SJSA1 (cell line): Measurements from ENCODE around the gene EHMT1. TPM values are rescaled to one million over a fixed set of nuclear protein-coding genes. Genes with fewer than 3 reads are reported as not detected.
"Not testable (repeated sequence)": the region's sequence is repeated elsewhere in the genome, so short reads cannot be mapped to it uniquely, and the experiment has no call there.

Source experiments
- DNase-seq, 2 experiments: peaks; one replicate each; pipeline ENCODE4 v3.0.0-alpha.2; 2015 to 2020; ENCODE audit warnings: low spot score in 2 of 2, low read depth in 1 of 2
- H3K27ac ChIP-seq: fragments of 250-450 bp; sonication (Bioruptor Pico); 2 replicates; pipeline ENCODE4 v1.5.1; 2020; ENCODE audit warnings: mild to moderate bottlenecking, moderate library complexity
- H3K27me3 ChIP-seq: fragments of 250-450 bp; sonication (Bioruptor Pico); replicated peaks from 2 replicates; pipeline ENCODE4 v1.5.1; 2020; ENCODE audit warnings: mild to moderate bottlenecking, moderate library complexity
- H3K36me3 ChIP-seq: fragments of 250-450 bp; sonication (Bioruptor Pico); 2 replicates; pipeline ENCODE4 v1.5.1; 2020; ENCODE audit warnings: mild to moderate bottlenecking
- H3K4me1 ChIP-seq: fragments of 250-450 bp; sonication (Bioruptor Pico); replicated peaks from 2 replicates; pipeline ENCODE4 v1.6.1; 2021; ENCODE audit warnings: mild to moderate bottlenecking
- H3K4me3 ChIP-seq: fragments of 250-450 bp; sonication (Bioruptor Pico); 2 replicates; pipeline ENCODE4 v1.5.1; 2020; ENCODE audit warnings: mild to moderate bottlenecking
- H3K9me3 ChIP-seq: fragments of 250-450 bp; sonication (Bioruptor Pico); replicated peaks from 2 replicates; pipeline ENCODE4 v1.5.1; 2020; ENCODE audit warnings: mild to moderate bottlenecking
- total RNA-seq: library from RNA; depleted of rRNA; stranded (reverse); fragments of >200 nt; shearing (Covaris generic); gene quantifications from 2 replicates; pipeline ENCODE4 v1.2.3, GENCODE V29; 2014

Gene EHMT1
- total RNA-seq, 1 experiment from 2014 or later = 32.0 TPM

GRCh38 chr9:137728444-137729311 is 109.9 kb downstream of the EHMT1 start:
- peaks cover 36% of the 10 kb centered on the region for H3K36me3 ChIP-seq
- no peak overlapping the region for H3K27ac ChIP-seq
- no peak overlapping the region for H3K4me3 ChIP-seq
- H3K4me1 ChIP-seq = no peaks in the 10 kb centered on the region
- no peaks in the 10 kb centered on the region for H3K27me3 ChIP-seq
- no peak for DNase-seq
- H3K9me3 ChIP-seq = peaks cover under 1% of the 10 kb centered on the region; the same call in 1 of the 2 replicates

DNA sequence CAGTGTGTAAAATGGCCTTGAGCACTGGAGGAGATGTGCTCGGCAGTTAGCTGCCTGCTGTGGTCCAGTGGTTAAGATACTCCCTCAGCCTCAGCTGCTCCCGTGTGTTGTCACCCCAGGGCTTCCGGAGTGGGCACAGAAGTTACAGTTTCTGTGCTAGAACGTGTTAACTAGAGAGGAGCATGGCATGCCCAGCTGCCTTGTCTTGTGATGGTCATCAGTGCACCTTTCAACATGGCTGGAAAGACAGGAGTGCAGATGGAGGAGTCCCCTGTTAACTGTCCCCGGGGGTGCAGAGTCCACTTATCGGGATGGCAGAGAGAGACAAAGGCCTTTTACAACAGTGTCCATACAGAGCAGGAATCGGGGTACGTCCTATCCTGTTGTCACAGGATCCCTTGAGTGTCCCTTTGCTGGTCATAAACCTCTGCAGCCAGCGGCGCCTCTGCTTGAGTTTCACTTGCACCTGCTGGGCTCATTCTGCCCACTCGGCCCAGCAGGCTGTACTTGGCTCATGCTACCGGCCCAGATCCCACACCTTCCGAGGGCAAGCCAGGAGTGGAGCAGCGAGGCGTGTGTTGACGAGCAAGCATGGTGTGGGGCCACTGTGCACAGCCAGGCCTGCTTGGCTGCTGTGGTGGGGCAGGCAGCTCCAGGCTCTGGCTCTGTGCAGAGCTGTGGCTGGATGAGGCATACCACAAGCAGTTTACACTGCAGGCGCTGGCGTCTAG is 112.6 kb downstream of the EHMT1 start:
- no peaks in the 10 kb centered on the region for H3K4me1 ChIP-seq
- no peak for DNase-seq
- peaks cover 48% of the 10 kb centered on the region for H3K36me3 ChIP-seq
- no peak overlapping the region for H3K4me3 ChIP-seq
- H3K9me3 ChIP-seq = peaks cover 5% of the 10 kb centered on the region
- H3K27me3 ChIP-seq = no peaks in the 10 kb centered on the region
- H3K27ac ChIP-seq = no peak overlapping the region

DNA sequence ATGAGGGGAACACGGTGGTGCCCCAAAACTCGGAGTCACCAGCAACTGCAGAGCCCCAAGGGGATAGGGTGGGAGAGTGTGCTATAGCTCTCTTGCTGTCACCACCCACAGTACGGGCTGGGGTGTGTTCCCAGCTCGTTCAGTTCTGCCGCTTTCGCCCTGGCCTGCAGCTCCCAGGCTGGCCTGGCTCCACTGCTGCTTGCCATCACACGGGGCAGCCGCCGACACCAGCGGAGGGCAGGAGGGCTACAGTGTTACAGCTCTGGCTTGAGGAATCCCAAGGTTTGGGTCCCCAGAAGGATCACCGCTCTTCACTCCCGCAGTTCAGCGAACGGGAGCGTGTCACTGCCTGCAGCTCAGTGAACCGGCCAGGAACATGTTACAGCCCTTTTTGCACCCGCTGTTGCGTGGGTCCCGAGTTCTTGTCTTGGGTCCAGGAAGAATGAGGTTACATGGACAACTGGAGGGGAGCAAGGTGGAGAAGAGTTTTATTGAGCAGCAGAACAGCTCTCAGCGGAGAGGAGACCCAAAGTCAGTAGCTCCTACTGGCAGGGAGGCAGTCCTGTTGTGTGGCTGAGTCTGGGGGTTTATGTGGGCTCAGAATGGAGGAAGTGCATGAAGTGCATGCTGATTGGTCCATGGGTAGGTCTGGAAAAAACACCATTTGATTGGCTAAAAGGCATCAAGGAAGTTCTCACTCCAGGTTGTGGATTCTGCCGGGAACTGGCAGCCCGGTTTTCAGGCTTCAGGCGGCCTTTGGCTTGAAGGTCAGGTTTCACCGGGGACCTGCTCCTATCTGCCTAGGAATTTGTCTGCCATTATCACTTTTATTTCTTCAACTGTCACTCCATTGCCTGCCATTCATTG is 113.4 kb downstream of the EHMT1 start:
- Histone ChIP-seq H3K9me3 (peaks cover 5% of the 10 kb centered on the region), H3K4me3 (no peak overlapping the region), H3K27me3 (no peaks in the 10 kb centered on the region), H3K36me3 (peaks cover 46% of the 10 kb centered on the region), H3K27ac (no peak overlapping the region), H3K4me1 (no peaks in the 10 kb centered on the region)
- no peak for DNase-seq

DNA sequence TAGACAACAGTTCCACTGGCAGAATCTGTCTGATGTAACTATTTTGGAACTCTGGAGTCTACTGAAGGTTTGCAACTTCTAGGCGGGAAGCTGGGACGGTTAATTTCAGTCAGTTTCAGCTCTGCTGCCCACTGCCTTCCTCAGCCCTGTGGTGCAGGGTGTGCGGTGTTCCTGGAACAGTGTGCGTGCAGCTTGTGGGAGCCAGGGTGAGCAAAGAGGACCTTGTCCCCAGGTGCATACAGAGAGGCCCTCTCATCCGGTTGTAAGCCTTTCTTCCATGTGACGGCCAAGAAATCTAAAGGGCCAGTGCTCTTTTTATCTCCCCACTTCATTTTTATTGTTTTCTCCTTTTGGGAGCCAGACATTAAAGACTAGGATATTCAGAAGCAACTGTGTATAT is 114.6 kb downstream of the EHMT1 start:
- peaks cover 39% of the 10 kb centered on the region for H3K36me3 ChIP-seq
- H3K4me3 ChIP-seq = no peak overlapping the region
- H3K27me3 ChIP-seq = no peaks in the 10 kb centered on the region
- DNase-seq = no peak
- no peaks in the 10 kb centered on the region for H3K4me1 ChIP-seq
- no peak overlapping the region for H3K27ac ChIP-seq
- peaks cover 5% of the 10 kb centered on the region for H3K9me3 ChIP-seq

DNA sequence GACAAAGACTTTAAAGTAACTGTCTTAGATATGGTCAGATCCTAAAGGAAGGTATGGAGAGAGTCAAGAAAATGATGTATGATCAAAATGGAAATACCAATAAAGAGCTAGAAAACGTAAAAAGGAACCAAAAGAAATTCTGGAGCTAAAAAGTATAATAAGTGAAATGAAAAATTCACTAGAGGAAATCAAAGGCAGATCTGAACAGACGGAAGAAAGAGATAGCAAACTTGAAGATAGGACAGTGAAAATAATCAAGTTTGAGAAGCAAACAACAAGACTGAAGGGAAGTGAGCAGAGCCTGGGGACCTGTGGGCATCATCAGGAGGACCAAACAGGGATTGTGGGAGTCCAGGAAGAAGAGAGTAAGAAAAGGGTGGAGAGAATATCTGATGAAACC is 115.4 kb downstream of the EHMT1 start:
- no peaks in the 10 kb centered on the region for H3K27me3 ChIP-seq
- H3K27ac ChIP-seq = no peak overlapping the region
- no peak overlapping the region for H3K4me3 ChIP-seq
- peaks cover 5% of the 10 kb centered on the region for H3K9me3 ChIP-seq
- no peaks in the 10 kb centered on the region for H3K4me1 ChIP-seq
- no peak for DNase-seq
- H3K36me3 ChIP-seq = peaks cover 39% of the 10 kb centered on the region

DNA sequence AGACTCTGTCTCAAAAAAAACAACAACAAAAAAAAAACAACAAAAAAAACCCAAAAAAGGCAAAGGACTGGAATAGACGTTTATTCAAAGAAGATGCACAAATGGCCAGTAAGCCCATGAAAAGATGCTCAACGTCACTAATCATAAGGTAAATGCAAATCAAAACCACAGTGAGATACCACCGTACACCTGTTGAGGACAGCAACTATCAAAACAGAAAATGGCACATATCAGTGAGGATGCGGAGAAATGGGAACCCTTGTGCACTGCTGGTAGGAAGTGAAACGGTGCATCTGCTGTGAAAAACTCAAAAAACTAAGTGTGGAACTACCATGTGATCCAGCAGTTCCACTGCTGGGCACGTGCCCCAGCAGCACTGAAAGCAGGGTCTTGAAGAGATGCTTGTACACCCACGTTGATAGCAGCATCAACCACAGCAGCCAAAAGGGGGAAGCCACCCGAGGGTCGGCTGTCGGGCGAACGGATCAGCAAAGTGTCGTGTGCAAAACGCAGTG is 119.4 kb downstream of the EHMT1 start:
- not testable (repeated sequence) for H3K9me3 ChIP-seq, H3K4me3 ChIP-seq, H3K27me3 ChIP-seq, H3K4me1 ChIP-seq, DNase-seq, H3K27ac ChIP-seq
- H3K36me3 ChIP-seq = peaks cover 16% of the 10 kb centered on the region

- DNase-seq = no peak
- H3K27ac ChIP-seq = no peak overlapping the region
- H3K4me1 ChIP-seq = no peaks in the 10 kb centered on the region
- H3K9me3 ChIP-seq = peaks cover 4% of the 10 kb centered on the region
- no peaks in the 10 kb centered on the region for H3K27me3 ChIP-seq
- H3K36me3 ChIP-seq = peaks cover 16% of the 10 kb centered on the region
- H3K4me3 ChIP-seq = no peak overlapping the region
Observed at GRCh38 chr9:137738703-137739102, 119.9 kb downstream of the EHMT1 start.

GRCh38 chr9:137739371-137740309 is 120.8 kb downstream of the EHMT1 start:
- no peak overlapping the region for H3K27ac ChIP-seq
- DNase-seq = no peak

GRCh38 chr9:137740312-137740711 is 121.5 kb downstream of the EHMT1 start:
- Histone ChIP-seq H3K9me3 (no peaks in the 10 kb centered on the region), H3K27ac (no peak overlapping the region), H3K4me3 (no peak overlapping the region), H3K36me3 (peaks cover 19% of the 10 kb centered on the region), H3K4me1 (no peaks in the 10 kb centered on the region), H3K27me3 (no peaks in the 10 kb centered on the region)
- no peak for DNase-seq

More at GRCh38 chr9:137739371-137740309, 120.8 kb downstream of the EHMT1 start:
- Histone ChIP-seq H3K4me3 (no peak overlapping the region), H3K4me1 (no peaks in the 10 kb centered on the region), H3K9me3 (no peaks in the 10 kb centered on the region), H3K36me3 (peaks cover 18% of the 10 kb centered on the region), H3K27me3 (no peaks in the 10 kb centered on the region)

DNA sequence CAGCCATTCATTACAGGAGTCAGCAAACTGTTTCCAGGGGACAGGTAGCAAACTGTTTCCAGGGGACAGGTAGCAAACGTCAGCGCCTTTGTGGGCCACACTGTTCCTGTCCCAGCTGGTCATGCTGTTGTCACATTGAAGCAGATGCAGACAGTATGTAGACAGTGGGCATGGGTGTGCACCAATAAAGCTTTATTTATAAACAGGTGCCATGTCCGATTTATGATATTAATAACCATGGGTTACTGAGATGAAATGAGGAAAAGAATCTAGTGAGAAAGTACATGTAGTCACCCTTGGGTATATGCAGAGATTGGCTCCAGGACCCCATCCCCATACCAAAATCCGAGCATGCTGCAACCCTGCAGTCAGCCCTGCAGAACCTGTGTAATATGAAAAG is 122.5 kb downstream of the EHMT1 start:
- peaks cover 24% of the 10 kb centered on the region for H3K36me3 ChIP-seq
- no peaks in the 10 kb centered on the region for H3K27me3 ChIP-seq
- no peak for DNase-seq
- no peaks in the 10 kb centered on the region for H3K9me3 ChIP-seq
- H3K4me3 ChIP-seq = no peak overlapping the region
- H3K4me1 ChIP-seq = no peaks in the 10 kb centered on the region
- H3K27ac ChIP-seq = no peak overlapping the region

DNA sequence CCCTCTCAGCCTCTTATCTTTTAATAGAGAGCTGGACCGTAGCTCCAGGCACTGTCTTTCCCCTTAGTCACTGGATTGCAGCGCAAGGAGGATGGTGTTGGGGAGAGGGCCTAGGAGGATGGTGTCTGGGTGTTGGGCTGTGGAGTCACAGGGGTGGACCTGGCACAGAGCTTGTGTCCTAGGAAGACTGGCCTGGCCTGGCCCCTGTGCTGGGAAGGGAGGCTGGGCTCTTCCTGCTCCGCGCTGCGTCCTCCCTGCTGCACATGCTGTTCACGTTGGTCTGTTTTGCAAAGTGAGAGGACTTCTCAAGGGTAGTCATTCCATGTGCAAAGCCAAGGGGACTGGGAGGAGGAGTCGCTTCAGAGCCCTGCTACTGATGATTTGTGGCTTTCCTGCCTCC is 123.9 kb downstream of the EHMT1 start:
- Histone ChIP-seq H3K9me3 (no peaks in the 10 kb centered on the region), H3K27me3 (no peaks in the 10 kb centered on the region), H3K4me3 (no peak overlapping the region), H3K4me1 (no peaks in the 10 kb centered on the region), H3K36me3 (peaks cover 31% of the 10 kb centered on the region), H3K27ac (no peak overlapping the region)
- DNase-seq = no peak

DNA sequence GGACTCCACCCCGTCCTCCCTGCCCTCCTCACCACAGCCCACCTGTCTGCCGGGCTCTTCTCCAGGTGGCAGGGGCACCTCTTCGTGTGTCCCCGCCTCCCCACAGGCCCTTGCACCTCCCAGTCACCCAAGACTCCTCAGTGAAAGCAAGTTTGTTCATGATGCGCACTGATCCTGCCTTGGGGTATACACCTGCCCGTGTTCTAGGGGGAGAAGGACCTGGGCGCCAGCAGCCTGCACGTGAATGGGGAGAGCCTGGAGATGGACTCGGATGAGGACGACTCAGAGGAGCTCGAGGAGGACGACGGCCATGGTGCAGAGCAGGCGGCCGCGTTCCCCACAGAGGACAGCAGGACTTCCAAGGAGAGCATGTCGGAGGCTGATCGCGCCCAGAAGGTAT is 124.9 kb downstream of the EHMT1 start:
- DNase-seq = no peak
- H3K27me3 ChIP-seq = no peaks in the 10 kb centered on the region
- H3K27ac ChIP-seq = no peak overlapping the region
- no peaks in the 10 kb centered on the region for H3K9me3 ChIP-seq
- no peaks in the 10 kb centered on the region for H3K4me1 ChIP-seq
- no peak overlapping the region for H3K4me3 ChIP-seq
- H3K36me3 ChIP-seq = peaks cover 31% of the 10 kb centered on the region
